ENCODE results near the gene CCDC9.
"Not testable (repeated sequence)": the region's sequence is repeated elsewhere in the genome, so short reads cannot be mapped to it uniquely, and the experiment has no call there.

Gene CCDC9

GRCh38 chr19:47232422-47233211 is 23.7 kb upstream of the CCDC9 start:
- peak; percentile 51 for DNase-seq (ENCODE audit: low spot score)

GRCh38 chr19:47236072-47236675 is 20.2 kb upstream of the CCDC9 start:
- no peak for DNase-seq (ENCODE audit: low spot score)

GRCh38 chr19:47239152-47239551 is 17.2 kb upstream of the CCDC9 start:
- DNase-seq (ENCODE audit: low spot score), result no peak

GRCh38 chr19:47239610-47240296 is 16.6 kb upstream of the CCDC9 start:
- no peak for DNase-seq (ENCODE audit: low spot score)

- DNase-seq (ENCODE audit: low spot score), result no peak
Observed at GRCh38 chr19:47240556-47240955, 15.8 kb upstream of the CCDC9 start.

GRCh38 chr19:47240996-47241918 is 15.1 kb upstream of the CCDC9 start:
- peak; percentile 91 for DNase-seq (ENCODE audit: low spot score)

GRCh38 chr19:47241919-47242577 is 14.3 kb upstream of the CCDC9 start:
- DNase-seq (ENCODE audit: low spot score), result peak; percentile 30

GRCh38 chr19:47243364-47243775 is 13.0 kb upstream of the CCDC9 start:
- DNase-seq (ENCODE audit: low spot score), result peak; percentile 58

- DNase-seq (ENCODE audit: low spot score), result peak; percentile 99
Observed at GRCh38 chr19:47243776-47244547, 12.4 kb upstream of the CCDC9 start.

GRCh38 chr19:47247308-47247990 is 8.9 kb upstream of the CCDC9 start:
- peak; percentile 65 for DNase-seq (ENCODE audit: low spot score)

GRCh38 chr19:47253016-47253415 is 3.3 kb upstream of the CCDC9 start:
- not testable (repeated sequence) for DNase-seq (ENCODE audit: low spot score)

GRCh38 chr19:47253467-47253881 is 2.9 kb upstream of the CCDC9 start:
- DNase-seq (ENCODE audit: low spot score), result peak; percentile 67

- DNase-seq (ENCODE audit: low spot score), result no peak
Observed at GRCh38 chr19:47253970-47254369, 2.4 kb upstream of the CCDC9 start.

GRCh38 chr19:47256693-47257410 is 527 bp downstream of the CCDC9 start:
- peak; percentile 99 for DNase-seq (ENCODE audit: low spot score)

- no peak for DNase-seq (ENCODE audit: low spot score)
Observed at GRCh38 chr19:47257411-47258169, 1.3 kb downstream of the CCDC9 start.

GRCh38 chr19:47258434-47258833 is 2.1 kb downstream of the CCDC9 start:
- DNase-seq (ENCODE audit: low spot score), result no peak

GRCh38 chr19:47258895-47259555 is 2.7 kb downstream of the CCDC9 start:
- no peak for DNase-seq (ENCODE audit: low spot score)

- no peak for DNase-seq (ENCODE audit: low spot score)
Observed at GRCh38 chr19:47260476-47260875, 4.2 kb downstream of the CCDC9 start.
